COLO668 (cell line): ENCODE data around the gene HSPB2.
"Not testable (repeated sequence)": the region's sequence is repeated elsewhere in the genome, so short reads cannot be mapped to it uniquely, and the experiment has no call there.

ENCODE experiments used
- DNase-seq: peaks from one replicate; lab custom pipeline; 2025; ENCODE audit not compliant: unreplicated experiment; lab: John Stamatoyannopoulos, UW

Gene HSPB2

GRCh38 chr11:111913031-111913861, 712 bp downstream of the HSPB2 start:
- no peak for DNase-seq

GRCh38 chr11:111913997-111914396, 1.5 kb downstream of the HSPB2 start:
- DNase-seq, result no peak

GRCh38 chr11:111916768-111917167, 4.2 kb downstream of the HSPB2 start:
- no peak for DNase-seq

- no peak for DNase-seq
Measured at GRCh38 chr11:111917312-111917711, 4.8 kb downstream of the HSPB2 start.

GRCh38 chr11:111917788-111918187, 5.3 kb downstream of the HSPB2 start:
- no peak for DNase-seq

GRCh38 chr11:111918390-111919256, 6.1 kb downstream of the HSPB2 start, which contains the start of gene C11orf52:
Gene C11orf52 (plus strand): TSS chr11:111918913. CDS start chr11:111918973, 60 bp downstream.
- peak; percentile 91 for DNase-seq

GRCh38 chr11:111920908-111921307, 8.4 kb downstream of the HSPB2 start:
- no peak for DNase-seq

GRCh38 chr11:111921541-111922230, 9.2 kb downstream of the HSPB2 start:
- DNase-seq, result no peak

- DNase-seq, result no peak
Measured at GRCh38 chr11:111922803-111923202, 10.3 kb downstream of the HSPB2 start.

GRCh38 chr11:111923351-111923788, 10.8 kb downstream of the HSPB2 start:
- DNase-seq, result no peak

- no peak for DNase-seq
Measured at GRCh38 chr11:111923951-111924350, 11.4 kb downstream of the HSPB2 start.

GRCh38 chr11:111925953-111926352, 13.4 kb downstream of the HSPB2 start:
- no peak for DNase-seq

GRCh38 chr11:111926505-111927391, 14.2 kb downstream of the HSPB2 start:
- DNase-seq, result peak; percentile 98

- DNase-seq, result no peak
Measured at GRCh38 chr11:111930472-111930871, 17.9 kb downstream of the HSPB2 start.

GRCh38 chr11:111932611-111932950, 20.0 kb downstream of the HSPB2 start:
- no peak for DNase-seq

- not testable (repeated sequence) for DNase-seq
Measured at GRCh38 chr11:111933176-111933575, 20.6 kb downstream of the HSPB2 start.

GRCh38 chr11:111933872-111934271, 21.3 kb downstream of the HSPB2 start:
- no peak for DNase-seq

- no peak for DNase-seq
Measured at GRCh38 chr11:111934306-111934705, 21.8 kb downstream of the HSPB2 start.

GRCh38 chr11:111935317-111936039, 22.9 kb downstream of the HSPB2 start:
- DNase-seq, result no peak
